GM19372 (cell line): ENCODE results near the gene MAN1C1.

Experiments
- ATAC-seq: cut with Tn5 transposase; IDR thresholded peaks from one replicate; pipeline ENCODE4 v1.9.1; 2021; ENCODE audit warnings: mild to moderate bottlenecking, low read depth, moderate library complexity; ENCODE audit not compliant: unreplicated experiment

The MAN1C1 gene

GRCh38 chr1:25771221-25772114 is 154.9 kb downstream of the MAN1C1 start:
- no peak for ATAC-seq

GRCh38 chr1:25772164-25772563 is 155.6 kb downstream of the MAN1C1 start:
- no peak for ATAC-seq

- ATAC-seq = no peak
These were observed 156.2 kb downstream of the MAN1C1 start for GRCh38 chr1:25772692-25773245.

- ATAC-seq = no peak
These were observed 157.0 kb downstream of the MAN1C1 start for GRCh38 chr1:25773441-25774125.

GRCh38 chr1:25774206-25774803 is 157.7 kb downstream of the MAN1C1 start:
- ATAC-seq = no peak

- ATAC-seq = no peak
These were observed 158.6 kb downstream of the MAN1C1 start for GRCh38 chr1:25774921-25775771.

- ATAC-seq = no peak
These were observed 162.8 kb downstream of the MAN1C1 start for GRCh38 chr1:25779388-25779787.

GRCh38 chr1:25779894-25780293 is 163.3 kb downstream of the MAN1C1 start:
- ATAC-seq = no peak

GRCh38 chr1:25780318-25781129 is 163.9 kb downstream of the MAN1C1 start:
- no peak for ATAC-seq

- ATAC-seq = no peak
These were observed 164.5 kb downstream of the MAN1C1 start for GRCh38 chr1:25781130-25781433.

GRCh38 chr1:25782608-25783201 is 166.1 kb downstream of the MAN1C1 start:
- ATAC-seq = no peak

GRCh38 chr1:25784575-25785051 is 168.0 kb downstream of the MAN1C1 start:
- no peak for ATAC-seq

GRCh38 chr1:25785333-25786067 is 168.9 kb downstream of the MAN1C1 start:
- ATAC-seq = no peak

- ATAC-seq = no peak
These were observed 170.5 kb downstream of the MAN1C1 start for GRCh38 chr1:25786887-25787759.

- ATAC-seq = no peak
These were observed 171.2 kb downstream of the MAN1C1 start for GRCh38 chr1:25787760-25788166.

GRCh38 chr1:25790472-25790871 is 173.9 kb downstream of the MAN1C1 start:
- ATAC-seq = no peak

GRCh38 chr1:25792115-25792514 is 175.5 kb downstream of the MAN1C1 start:
- ATAC-seq = no peak
